ENCODE data around the gene CORO7. TPM values are rescaled to one million over a fixed set of nuclear protein-coding genes. Genes with fewer than 3 reads are reported as not detected.
A peak's percentile ranks its signal among the peaks of the same experiment; 100 is the strongest.

The CORO7 gene
- total RNA-seq, 2 donors from 2014 or later = 88.6 to 105 TPM

DNA sequence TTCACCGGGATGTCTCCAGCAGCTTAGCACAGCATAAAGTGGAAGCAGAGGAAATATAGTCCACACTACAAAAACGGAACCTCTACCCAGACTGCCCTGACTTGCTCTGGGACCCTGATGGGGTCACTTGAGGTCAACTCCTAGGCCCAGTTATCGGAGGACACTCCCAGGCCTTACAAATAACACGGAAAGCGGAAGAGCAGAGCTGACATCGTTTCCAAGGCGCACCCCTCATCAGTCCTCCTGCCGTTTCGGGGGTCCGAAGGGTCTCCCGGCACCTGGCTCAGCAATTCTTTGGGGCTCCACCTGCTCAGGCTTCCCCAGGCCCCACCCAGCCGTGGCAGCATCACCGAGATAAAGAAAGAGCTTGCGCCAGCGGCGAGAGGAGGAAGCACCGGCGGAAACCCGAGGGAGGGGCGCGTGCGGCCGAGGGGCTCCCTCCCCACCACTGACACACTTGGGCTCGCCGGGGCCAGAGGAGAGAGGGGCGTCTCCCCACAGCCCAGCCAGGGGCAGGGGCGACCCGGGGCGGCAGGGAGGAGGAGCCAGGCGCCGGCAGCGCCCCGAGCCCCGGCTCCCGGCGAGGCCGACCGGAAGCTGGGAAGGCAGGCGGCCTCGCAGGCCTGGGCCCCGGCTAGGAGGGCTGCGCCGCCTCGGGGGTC lies 727 bp downstream of the CORO7 start:
- peak; percentile 5 to 12 for ATAC-seq (replicated peaks in 1 of 2)
- Mint-ChIP-seq H3K4me1 (ENCODE audit: low read depth) (peaks cover 42% of the 10 kb centered on the region), H3K36me3 (ENCODE audit: insufficient read depth in 2 of 2) (peaks cover 5 to 20% of the 10 kb centered on the region in 2 donors), H3K27me3 (ENCODE audit: low read depth) (no peaks in the 10 kb centered on the region), H3K27ac (peak overlapping the region; percentile 91), H3K4me3 (peak overlapping the region; percentile 81 to 96), H3K9me3 (no peaks in the 10 kb centered on the region)
- DNase-seq = peak; percentile 67 to 73

- H3K36me3 Mint-ChIP-seq (ENCODE audit: insufficient read depth in 2 of 2) = peaks cover 5 to 22% of the 10 kb centered on the region in 2 donors
- ATAC-seq (replicated peaks in 1 of 2) (peak; percentile 73 to 78), DNase-seq (peak; percentile 85 to 88)
- peak overlapping the region; percentile 91 for H3K27ac Mint-ChIP-seq
- no peaks in the 10 kb centered on the region for H3K9me3 Mint-ChIP-seq
- no peaks in the 10 kb centered on the region for H3K27me3 Mint-ChIP-seq (ENCODE audit: low read depth)
- peak overlapping the region; percentile 81 to 96 for H3K4me3 Mint-ChIP-seq
- peaks cover 43% of the 10 kb centered on the region for H3K4me1 Mint-ChIP-seq (ENCODE audit: low read depth)
Measured at GRCh38 chr16:4414187-4414917, 2.0 kb downstream of the CORO7 start.

DNA sequence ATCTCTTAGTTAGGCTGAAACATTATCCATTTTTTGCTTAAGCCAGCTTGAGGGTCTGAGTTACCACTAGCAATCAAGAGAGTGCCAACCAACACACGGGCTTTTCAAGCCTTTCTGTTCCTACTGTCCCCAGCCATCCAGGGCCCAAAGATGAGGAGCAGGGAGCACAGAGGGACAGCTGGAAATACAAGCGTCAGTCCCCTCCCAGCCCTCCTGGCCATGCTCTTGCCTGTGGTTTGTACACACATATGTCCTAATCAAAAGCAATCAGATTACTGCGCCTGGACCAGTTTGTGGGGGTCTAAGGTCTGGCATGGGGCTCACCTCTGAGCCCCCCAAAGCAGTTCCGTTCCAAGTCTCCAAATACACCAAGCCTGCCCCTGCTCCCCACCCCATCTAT lies 3.5 kb downstream of the CORO7 start:
- Mint-ChIP-seq H3K27me3 (ENCODE audit: low read depth) (no peaks in the 10 kb centered on the region), H3K4me1 (ENCODE audit: low read depth) (peaks cover 43% of the 10 kb centered on the region), H3K27ac (no peak overlapping the region), H3K36me3 (ENCODE audit: insufficient read depth in 2 of 2) (peaks cover 5 to 22% of the 10 kb centered on the region in 2 donors), H3K9me3 (no peaks in the 10 kb centered on the region), H3K4me3 (no peak overlapping the region)
- DNase-seq = no peak
- ATAC-seq (replicated peaks in 1 of 2) = no peak

GRCh38 chr16:4412159-4412558 lies 4.2 kb downstream of the CORO7 start:
- peaks cover 5 to 22% of the 10 kb centered on the region in 2 donors for H3K36me3 Mint-ChIP-seq (ENCODE audit: insufficient read depth in 2 of 2)

GRCh38 chr16:4411684-4412083 lies 4.7 kb downstream of the CORO7 start:
- H3K27ac Mint-ChIP-seq = no peak overlapping the region
- no peaks in the 10 kb centered on the region for H3K9me3 Mint-ChIP-seq
- no peak for ATAC-seq (replicated peaks in 1 of 2)
- no peak for DNase-seq
- peaks cover 40% of the 10 kb centered on the region for H3K4me1 Mint-ChIP-seq (ENCODE audit: low read depth)
- H3K36me3 Mint-ChIP-seq (ENCODE audit: insufficient read depth in 2 of 2) = peaks cover 5 to 22% of the 10 kb centered on the region in 2 donors
- no peak overlapping the region for H3K4me3 Mint-ChIP-seq
- no peaks in the 10 kb centered on the region for H3K27me3 Mint-ChIP-seq (ENCODE audit: low read depth)

More at GRCh38 chr16:4412159-4412558, 4.2 kb downstream of the CORO7 start:
- Mint-ChIP-seq H3K27ac (no peak overlapping the region), H3K4me3 (no peak overlapping the region), H3K27me3 (ENCODE audit: low read depth) (no peaks in the 10 kb centered on the region), H3K4me1 (ENCODE audit: low read depth) (peaks cover 43% of the 10 kb centered on the region), H3K9me3 (no peaks in the 10 kb centered on the region)
- no peak for ATAC-seq (replicated peaks in 1 of 2)
- DNase-seq = no peak

- H3K4me3 Mint-ChIP-seq = no peak overlapping the region
- H3K36me3 Mint-ChIP-seq (ENCODE audit: insufficient read depth in 2 of 2) = peaks cover 7 to 24% of the 10 kb centered on the region in 2 donors
- H3K27ac Mint-ChIP-seq = peak overlapping the region; percentile 33
- peaks cover 36% of the 10 kb centered on the region for H3K4me1 Mint-ChIP-seq (ENCODE audit: low read depth)
- no peaks in the 10 kb centered on the region for H3K27me3 Mint-ChIP-seq (ENCODE audit: low read depth)
- DNase-seq = no peak
- ATAC-seq (replicated peaks in 1 of 2) = no peak
- H3K9me3 Mint-ChIP-seq = no peaks in the 10 kb centered on the region
Measured at GRCh38 chr16:4410335-4411075, 5.9 kb downstream of the CORO7 start.

- H3K4me1 Mint-ChIP-seq (ENCODE audit: low read depth) = peaks cover 24% of the 10 kb centered on the region
- H3K36me3 Mint-ChIP-seq (ENCODE audit: insufficient read depth in 2 of 2) = peaks cover 8 to 20% of the 10 kb centered on the region in 2 donors
- ATAC-seq (replicated peaks in 1 of 2) (no peak), DNase-seq (no peak)
- no peak overlapping the region for H3K27ac Mint-ChIP-seq
- no peak overlapping the region for H3K4me3 Mint-ChIP-seq
- H3K27me3 Mint-ChIP-seq (ENCODE audit: low read depth) = no peaks in the 10 kb centered on the region
- H3K9me3 Mint-ChIP-seq = no peaks in the 10 kb centered on the region
Measured at GRCh38 chr16:4409081-4409932, 7.1 kb downstream of the CORO7 start.

GRCh38 chr16:4408323-4408690 lies 8.1 kb downstream of the CORO7 start:
- Mint-ChIP-seq H3K27me3 (ENCODE audit: low read depth) (no peaks in the 10 kb centered on the region), H3K27ac (no peak overlapping the region), H3K4me1 (ENCODE audit: low read depth) (peaks cover 14% of the 10 kb centered on the region), H3K9me3 (no peaks in the 10 kb centered on the region), H3K36me3 (ENCODE audit: insufficient read depth in 2 of 2) (peaks cover 8 to 16% of the 10 kb centered on the region in 2 donors), H3K4me3 (no peak overlapping the region)
- no peak for ATAC-seq (replicated peaks in 1 of 2)
- no peak for DNase-seq

- Mint-ChIP-seq H3K4me1 (ENCODE audit: low read depth) (peaks cover 10% of the 10 kb centered on the region), H3K4me3 (no peak overlapping the region), H3K27me3 (ENCODE audit: low read depth) (no peaks in the 10 kb centered on the region), H3K9me3 (no peaks in the 10 kb centered on the region), H3K36me3 (ENCODE audit: insufficient read depth in 2 of 2) (peaks cover 8 to 16% of the 10 kb centered on the region in 2 donors), H3K27ac (no peak overlapping the region)
- no peak for ATAC-seq (replicated peaks in 1 of 2)
- no peak for DNase-seq
Measured at GRCh38 chr16:4407543-4408322, 8.7 kb downstream of the CORO7 start.

- peak in 1 of 2 donors; percentile 3 for ATAC-seq (replicated peaks in 1 of 2)
- H3K36me3 Mint-ChIP-seq (ENCODE audit: insufficient read depth in 2 of 2) = peaks cover 10 to 14% of the 10 kb centered on the region in 2 donors
Measured at GRCh38 chr16:4404967-4405696, 11.3 kb downstream of the CORO7 start.

DNA sequence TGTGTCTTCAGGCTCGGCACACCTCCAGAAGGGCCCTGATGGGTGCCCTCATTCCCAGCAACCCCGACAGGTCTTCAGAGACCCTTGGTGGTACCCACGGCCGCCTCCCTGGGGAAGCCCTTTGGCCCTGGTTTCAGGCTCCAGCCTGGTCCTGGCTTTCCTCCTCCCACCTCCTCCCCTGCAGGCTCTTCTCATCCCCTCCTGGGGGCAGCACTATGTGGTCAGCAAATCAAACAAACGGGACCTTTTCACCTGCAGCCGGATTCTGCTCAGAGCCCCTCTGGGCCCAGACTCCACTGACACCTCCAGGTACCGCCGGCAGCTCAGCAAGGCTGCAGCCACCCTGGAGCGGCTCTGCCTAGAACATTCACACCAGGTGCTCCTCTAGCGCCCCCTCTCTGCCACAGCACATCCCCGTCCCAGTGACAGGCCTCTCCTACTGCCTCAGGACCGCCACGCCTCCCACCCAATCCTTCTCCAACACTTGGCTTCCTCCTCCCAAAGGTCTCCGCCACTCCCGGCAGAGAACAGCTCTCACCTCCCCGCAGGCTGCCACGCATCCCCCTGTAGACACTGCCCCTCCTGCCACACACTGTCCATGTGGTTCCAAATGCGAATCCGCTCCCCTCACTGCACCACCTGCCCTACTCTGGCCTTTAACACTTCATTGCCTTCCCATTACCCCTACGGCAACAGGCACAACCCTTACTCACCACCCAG lies 12.0 kb downstream of the CORO7 start:
- no peaks in the 10 kb centered on the region for H3K9me3 Mint-ChIP-seq
- no peak overlapping the region for H3K27ac Mint-ChIP-seq
- H3K27me3 Mint-ChIP-seq (ENCODE audit: low read depth) = no peaks in the 10 kb centered on the region
- no peak overlapping the region for H3K4me3 Mint-ChIP-seq
- DNase-seq (peak; percentile 43 to 47), ATAC-seq (replicated peaks in 1 of 2) (peak; percentile 46 to 48)
- H3K4me1 Mint-ChIP-seq (ENCODE audit: low read depth) = no peaks in the 10 kb centered on the region
- peaks cover 10 to 14% of the 10 kb centered on the region in 2 donors for H3K36me3 Mint-ChIP-seq (ENCODE audit: insufficient read depth in 2 of 2)

More at GRCh38 chr16:4404967-4405696, 11.3 kb downstream of the CORO7 start:
- Mint-ChIP-seq H3K27me3 (ENCODE audit: low read depth) (no peaks in the 10 kb centered on the region), H3K4me1 (ENCODE audit: low read depth) (no peaks in the 10 kb centered on the region), H3K9me3 (no peaks in the 10 kb centered on the region), H3K4me3 (no peak overlapping the region), H3K27ac (no peak overlapping the region)
- no peak for DNase-seq

Data from activated T-cell treated with anti-CD3 and anti-CD28 coated beads, Interleukin-2, amount 50 U/mL, for 72 hours (primary cell).